Panc1 (cell line): Measurements from ENCODE around the gene DYNC1I1. TPM values are rescaled to one million over a fixed set of nuclear protein-coding genes. Genes with fewer than 3 reads are reported as not detected.
A peak's percentile ranks its signal among the peaks of the same experiment; 100 is the strongest.

Experiments
- ATAC-seq: fragments of 200-7000 bp; cut with Tn5 transposase; 2 replicates; pipeline ENCODE4 v1.9.1; 2020; ENCODE audit warnings: mild to moderate bottlenecking, moderate library complexity
- BruUV-seq: library from RNA; stranded (reverse); fragments of 400-500 nt; replicated peaks from 2 replicates; lab custom pipeline; 2021; lab: Mats Ljungman, UMichigan
- CTCF ChIA-PET: fragments of 300-600 bp; sonication (Branson Sonifier 250); formaldehyde crosslinking; loops from one replicate; lab custom pipeline; 2022; ENCODE audit warnings: antibody characterized with exemption; lab: Charles Lee
- POLR2A ChIA-PET: fragments of 300-600 bp; sonication (Branson Sonifier 250); formaldehyde crosslinking; loops from one replicate; lab custom pipeline; 2022; ENCODE audit warnings: antibody characterized with exemption; lab: Charles Lee
- DNase-seq: peaks from one replicate; pipeline ENCODE4 v3.0.0-alpha.2; 2010; ENCODE audit warnings: low read depth, low spot score
- H3K27ac ChIP-seq: 2 replicates; pipeline ENCODE4 v1.5.1; 2011; ENCODE audit warnings: mild to moderate bottlenecking, low read length, inconsistent platforms
- H3K27me3 ChIP-seq: fragments of 200-500 bp; sonication (Bioruptor generic); 2 replicates; pipeline ENCODE4 v1.6.0; 2014; ENCODE audit warnings: low read length, inconsistent platforms; ENCODE audit not compliant: control insufficient read depth, insufficient read depth
- H3K36me3 ChIP-seq: fragments of 200-500 bp; sonication (Bioruptor generic); 2 replicates; pipeline ENCODE4 v1.5.1; 2014; ENCODE audit warnings: inconsistent platforms, mild to moderate bottlenecking, low read length, moderate library complexity; ENCODE audit not compliant: control insufficient read depth, insufficient read depth
- H3K4me1 ChIP-seq: 2 replicates; pipeline ENCODE4 v1.5.1; 2011; ENCODE audit warnings: inconsistent platforms, mild to moderate bottlenecking, low read length, moderate library complexity; ENCODE audit not compliant: control insufficient read depth, insufficient read depth
- H3K4me3 ChIP-seq, 2 experiments: 2 replicates each; pipeline ENCODE4 v1.5.1; 2011 to 2012; ENCODE audit warnings: low read depth in 2 of 2, low read length in 2 of 2, mild to moderate bottlenecking in 2 of 2, inconsistent platforms in 1 of 2, moderate library complexity in 1 of 2
- H3K9me3 ChIP-seq: fragments of 200-500 bp; sonication (Bioruptor generic); 2 replicates; pipeline ENCODE4 v1.5.1; 2014; ENCODE audit warnings: low read depth, mild to moderate bottlenecking, inconsistent platforms, low read length, moderate library complexity; ENCODE audit not compliant: control insufficient read depth, insufficient read depth
- POLR2AphosphoS5 ChIP-seq: IDR thresholded peaks from 2 replicates; pipeline ENCODE4 v1.6.1; 2012; ENCODE audit warnings: mild to moderate bottlenecking, low read depth, low read length, moderate library complexity
- SIN3A ChIP-seq: IDR thresholded peaks from 2 replicates; pipeline ENCODE4 v1.6.1; 2012; ENCODE audit warnings: low read depth, mild to moderate bottlenecking, low read length, moderate library complexity, borderline replicate concordance; ENCODE audit not compliant: insufficient read depth
- TCF7L2 ChIP-seq: IDR thresholded peaks from 2 replicates; pipeline ENCODE4 v1.6.1; 2011; ENCODE audit warnings: mild to moderate bottlenecking, low read depth, low read length, inconsistent platforms
- in situ Hi-C: cut with HindIII; loops from 2 replicates; pipeline ENCODE4 v1.10.0; 2016; ENCODE audit warnings: low sequenced_read_pairs, low pct_unique_long_range_greater_than_20kb
- intact Hi-C: fragments of 100-400 bp; cut with micrococcal nuclease; formaldehyde crosslinking; loops from one replicate; pipeline ENCODE4 v1.10.0; 2022; ENCODE audit not compliant: unreplicated experiment
- total RNA-seq: library from RNA; stranded (reverse); gene quantifications from one replicate; pipeline ENCODE4 v1.2.1, GENCODE V29; 2021; ENCODE audit not compliant: unreplicated experiment
- TF ChIP-seq, protein P1 (sequence below): fragments of 450-650 bp; IDR thresholded peaks from 2 replicates; pipeline ENCODE4 v1.5.1; 2017; ENCODE audit warnings: mild to moderate bottlenecking
- TF ChIP-seq, protein P2 (sequence below), 2 experiments: IDR thresholded peaks; 2 replicates each; pipeline ENCODE4 v1.6.1; 2011 to 2012; ENCODE audit warnings: low read depth in 2 of 2, control low read depth in 1 of 2, low read length in 1 of 2, mild to moderate bottlenecking in 1 of 2, moderate library complexity in 1 of 2; ENCODE audit not compliant: insufficient read depth in 1 of 2

DYNC1I1 gene
- total RNA-seq, 1 experiment from 2014 or later = 0.13 TPM

DNA sequence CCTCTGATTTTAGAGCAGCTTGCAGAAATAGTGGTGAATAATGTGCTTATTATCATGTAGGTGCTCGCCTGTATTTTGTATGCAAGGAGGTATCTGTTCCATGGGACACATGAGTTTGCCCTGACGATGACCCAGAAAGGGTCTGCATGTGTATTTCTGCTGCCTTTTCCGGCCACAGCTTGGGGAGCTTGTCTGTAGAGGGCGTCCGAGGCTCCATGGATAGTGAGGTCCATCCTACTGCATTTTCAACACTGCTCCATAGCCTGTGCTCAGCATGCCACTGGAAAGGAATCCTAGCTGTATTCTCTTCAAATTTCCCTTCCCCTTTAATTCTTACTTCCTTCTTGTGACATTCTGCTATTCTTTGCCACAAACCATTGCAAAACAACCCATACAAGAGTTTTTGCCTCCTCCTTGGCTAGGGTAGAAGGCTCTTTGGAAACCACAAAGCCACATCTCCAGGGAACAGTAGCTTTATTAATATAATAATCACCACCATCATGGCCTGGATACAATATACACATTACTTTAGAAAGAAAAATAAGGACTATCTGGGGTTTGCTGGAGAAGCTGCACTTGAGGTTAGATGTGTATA, 127.7 kb downstream of the DYNC1I1 start:
- ChIA-PET POLR2A (no interaction called here), CTCF (interaction anchor here (0.6 kb wide), 1 partner anchor 93 kb away, joined by 3 read pairs; no protein-coding TSS in a partner anchor)
- BruUV-seq = no TSS peak
- Histone ChIP-seq H3K36me3 (no peaks in the 10 kb centered on the region), H3K4me3 (no peak overlapping the region), H3K27ac (no peak overlapping the region), H3K4me1 (no peaks in the 10 kb centered on the region), H3K9me3 (no peaks in the 10 kb centered on the region), H3K27me3 (peaks cover 2% of the 10 kb centered on the region; the same call in 1 of the 2 replicates)
- in situ Hi-C loops (no loop called here), intact Hi-C loops (no loop called here)
- DNase-seq (no peak), ATAC-seq (no peak)
- TF ChIP-seq SIN3A (no peak), TCF7L2 (no peak)
- TF ChIP-seq, protein P1, sequence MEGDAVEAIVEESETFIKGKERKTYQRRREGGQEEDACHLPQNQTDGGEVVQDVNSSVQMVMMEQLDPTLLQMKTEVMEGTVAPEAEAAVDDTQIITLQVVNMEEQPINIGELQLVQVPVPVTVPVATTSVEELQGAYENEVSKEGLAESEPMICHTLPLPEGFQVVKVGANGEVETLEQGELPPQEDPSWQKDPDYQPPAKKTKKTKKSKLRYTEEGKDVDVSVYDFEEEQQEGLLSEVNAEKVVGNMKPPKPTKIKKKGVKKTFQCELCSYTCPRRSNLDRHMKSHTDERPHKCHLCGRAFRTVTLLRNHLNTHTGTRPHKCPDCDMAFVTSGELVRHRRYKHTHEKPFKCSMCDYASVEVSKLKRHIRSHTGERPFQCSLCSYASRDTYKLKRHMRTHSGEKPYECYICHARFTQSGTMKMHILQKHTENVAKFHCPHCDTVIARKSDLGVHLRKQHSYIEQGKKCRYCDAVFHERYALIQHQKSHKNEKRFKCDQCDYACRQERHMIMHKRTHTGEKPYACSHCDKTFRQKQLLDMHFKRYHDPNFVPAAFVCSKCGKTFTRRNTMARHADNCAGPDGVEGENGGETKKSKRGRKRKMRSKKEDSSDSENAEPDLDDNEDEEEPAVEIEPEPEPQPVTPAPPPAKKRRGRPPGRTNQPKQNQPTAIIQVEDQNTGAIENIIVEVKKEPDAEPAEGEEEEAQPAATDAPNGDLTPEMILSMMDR = peak; percentile 32

DNA sequence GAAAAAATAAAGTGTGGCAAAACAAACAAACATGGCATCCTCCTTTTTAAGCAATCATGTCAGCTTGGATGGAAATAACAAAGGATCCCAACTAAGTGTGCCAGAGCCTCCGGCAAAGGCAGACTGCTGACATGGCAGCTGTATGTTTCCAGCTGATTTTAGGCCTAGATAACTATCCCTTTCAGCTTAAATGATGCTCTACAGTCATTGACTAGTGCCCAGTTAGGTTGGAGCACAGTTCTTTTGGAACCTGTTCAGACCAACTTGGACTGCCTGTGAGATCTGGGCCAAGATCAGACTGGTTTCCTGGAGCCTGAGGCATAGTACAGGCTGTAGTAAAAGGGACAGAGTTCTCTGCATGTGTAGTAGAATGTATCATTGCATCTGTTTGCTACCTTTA, 128.7 kb downstream of the DYNC1I1 start:
- BruUV-seq = no TSS peak
- CTCF ChIA-PET = no interaction called here

More for the DNA sequence above, 128.7 kb downstream of the DYNC1I1 start:
- no peak overlapping the region for H3K27ac ChIP-seq
- peaks cover 2% of the 10 kb centered on the region; the same call in 1 of the 2 replicates for H3K27me3 ChIP-seq
- in situ Hi-C loops (no loop called here), intact Hi-C loops (no loop called here)
- H3K9me3 ChIP-seq = no peaks in the 10 kb centered on the region
- no peak for ATAC-seq
- H3K4me3 ChIP-seq = no peak overlapping the region
- TF ChIP-seq, protein P1 = no peak
- TF ChIP-seq POLR2AphosphoS5 = no peak
- TF ChIP-seq, protein P2, sequence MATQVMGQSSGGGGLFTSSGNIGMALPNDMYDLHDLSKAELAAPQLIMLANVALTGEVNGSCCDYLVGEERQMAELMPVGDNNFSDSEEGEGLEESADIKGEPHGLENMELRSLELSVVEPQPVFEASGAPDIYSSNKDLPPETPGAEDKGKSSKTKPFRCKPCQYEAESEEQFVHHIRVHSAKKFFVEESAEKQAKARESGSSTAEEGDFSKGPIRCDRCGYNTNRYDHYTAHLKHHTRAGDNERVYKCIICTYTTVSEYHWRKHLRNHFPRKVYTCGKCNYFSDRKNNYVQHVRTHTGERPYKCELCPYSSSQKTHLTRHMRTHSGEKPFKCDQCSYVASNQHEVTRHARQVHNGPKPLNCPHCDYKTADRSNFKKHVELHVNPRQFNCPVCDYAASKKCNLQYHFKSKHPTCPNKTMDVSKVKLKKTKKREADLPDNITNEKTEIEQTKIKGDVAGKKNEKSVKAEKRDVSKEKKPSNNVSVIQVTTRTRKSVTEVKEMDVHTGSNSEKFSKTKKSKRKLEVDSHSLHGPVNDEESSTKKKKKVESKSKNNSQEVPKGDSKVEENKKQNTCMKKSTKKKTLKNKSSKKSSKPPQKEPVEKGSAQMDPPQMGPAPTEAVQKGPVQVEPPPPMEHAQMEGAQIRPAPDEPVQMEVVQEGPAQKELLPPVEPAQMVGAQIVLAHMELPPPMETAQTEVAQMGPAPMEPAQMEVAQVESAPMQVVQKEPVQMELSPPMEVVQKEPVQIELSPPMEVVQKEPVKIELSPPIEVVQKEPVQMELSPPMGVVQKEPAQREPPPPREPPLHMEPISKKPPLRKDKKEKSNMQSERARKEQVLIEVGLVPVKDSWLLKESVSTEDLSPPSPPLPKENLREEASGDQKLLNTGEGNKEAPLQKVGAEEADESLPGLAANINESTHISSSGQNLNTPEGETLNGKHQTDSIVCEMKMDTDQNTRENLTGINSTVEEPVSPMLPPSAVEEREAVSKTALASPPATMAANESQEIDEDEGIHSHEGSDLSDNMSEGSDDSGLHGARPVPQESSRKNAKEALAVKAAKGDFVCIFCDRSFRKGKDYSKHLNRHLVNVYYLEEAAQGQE (IDR thresholded peaks at IDR 0.05; ENCODE audit: insufficient read depth in 1 of 2, low read depth in 2 of 2, low read length in 1 of 2) = no peak
- no peak for TF ChIP-seq TCF7L2
- TF ChIP-seq SIN3A = no peak
- H3K36me3 ChIP-seq = no peaks in the 10 kb centered on the region
- H3K4me1 ChIP-seq = no peaks in the 10 kb centered on the region
- POLR2A ChIA-PET = no interaction called here
- no peak for DNase-seq
